ENCODE data around the gene LRRC59.

Gene LRRC59

GRCh38 chr17:50363217-50364060, 33.9 kb downstream of the LRRC59 start:
- no peak for TF ChIP-seq TSHZ2 (CRISPR knock-in tag; IDR thresholded peaks at IDR 0.05)
- no peak for TF ChIP-seq ZNF8 (CRISPR knock-in tag; IDR thresholded peaks at IDR 0.05)
- no peak for TF ChIP-seq PATZ1 (CRISPR knock-in tag; IDR thresholded peaks at IDR 0.05; ENCODE audit: borderline replicate concordance)
- no peak for TF ChIP-seq PPARA (CRISPR knock-in tag; IDR thresholded peaks at IDR 0.05; ENCODE audit: borderline replicate concordance)
- TF ChIP-seq GLIS3 (CRISPR knock-in tag; IDR thresholded peaks at IDR 0.05), result no peak
- TF ChIP-seq ZNF565 (CRISPR knock-in tag; conservative IDR thresholded peaks at IDR 0.05; ENCODE audit: low read depth), result no peak
- TF ChIP-seq ZNF70 (CRISPR knock-in tag; IDR thresholded peaks at IDR 0.05), result no peak
- TF ChIP-seq CREB5 (CRISPR knock-in tag; IDR thresholded peaks at IDR 0.05; ENCODE audit: low read depth), result no peak
- no peak for TF ChIP-seq RARB (CRISPR knock-in tag; IDR thresholded peaks at IDR 0.05)
- TF ChIP-seq ZFP3 (CRISPR knock-in tag; IDR thresholded peaks at IDR 0.05), result no peak
- peak; percentile 48 for ATAC-seq

GRCh38 chr17:50362661-50363060, 34.7 kb downstream of the LRRC59 start:
- TF ChIP-seq TOX (CRISPR knock-in tag; IDR thresholded peaks at IDR 0.05; ENCODE audit: borderline replicate concordance) (no peak), ZNF8 (CRISPR knock-in tag; IDR thresholded peaks at IDR 0.05) (no peak), ZFP3 (CRISPR knock-in tag; IDR thresholded peaks at IDR 0.05) (no peak), CREB5 (CRISPR knock-in tag; IDR thresholded peaks at IDR 0.05; ENCODE audit: low read depth) (no peak), TSHZ2 (CRISPR knock-in tag; IDR thresholded peaks at IDR 0.05) (no peak), TCF4 (CRISPR knock-in tag; IDR thresholded peaks at IDR 0.05; ENCODE audit: borderline replicate concordance) (no peak), PATZ1 (CRISPR knock-in tag; IDR thresholded peaks at IDR 0.05; ENCODE audit: borderline replicate concordance) (no peak), ZNF565 (CRISPR knock-in tag; conservative IDR thresholded peaks at IDR 0.05; ENCODE audit: low read depth) (no peak), BACH2 (CRISPR knock-in tag; IDR thresholded peaks at IDR 0.05; ENCODE audit: borderline replicate concordance) (no peak), ESRRG (CRISPR knock-in tag; IDR thresholded peaks at IDR 0.05) (no peak), GLIS3 (CRISPR knock-in tag; IDR thresholded peaks at IDR 0.05) (no peak), ZC3H10 (CRISPR knock-in tag; IDR thresholded peaks at IDR 0.05) (no peak), RARB (CRISPR knock-in tag; IDR thresholded peaks at IDR 0.05) (no peak), ZFP30 (CRISPR knock-in tag; IDR thresholded peaks at IDR 0.05) (no peak), ZNF70 (CRISPR knock-in tag; IDR thresholded peaks at IDR 0.05) (no peak), CSRNP3 (CRISPR knock-in tag; IDR thresholded peaks at IDR 0.05) (no peak), OSR1 (CRISPR knock-in tag; IDR thresholded peaks at IDR 0.05) (no peak), POU6F1 (CRISPR knock-in tag; IDR thresholded peaks at IDR 0.05; ENCODE audit: borderline replicate concordance, low read depth) (no peak), ARNTL (CRISPR knock-in tag; IDR thresholded peaks at IDR 0.05; ENCODE audit: borderline replicate concordance, low read depth) (no peak), PPARA (CRISPR knock-in tag; IDR thresholded peaks at IDR 0.05; ENCODE audit: borderline replicate concordance) (no peak)
- ATAC-seq, result no peak
